ENCODE results near the gene MYO15B. TPM values are rescaled to one million over a fixed set of nuclear protein-coding genes. Genes with fewer than 3 reads are reported as not detected.
A peak's percentile ranks its signal among the peaks of the same experiment; 100 is the strongest.

MYO15B gene
- total and polyA plus RNA-seq, 2 experiments from 2014 or later, result 1.3 to 7.2 TPM

- in situ Hi-C loops (cut with MboI), result no loop called here
- peak; percentile 91 for DNase-seq
- no peak for TF ChIP-seq EZH2phosphoT487 (IDR thresholded peaks at IDR 0.05; ENCODE audit: insufficient read depth, low read depth)
- TF ChIP-seq EZH2 (IDR thresholded peaks at IDR 0.05; ENCODE audit: insufficient read depth, poor library complexity, severe bottlenecking), result no peak
- Histone ChIP-seq H3K36me3 (ENCODE audit: low read depth) (no peaks in the 10 kb centered on the region), H3K9ac (peak overlapping the region; percentile 12; the same call in 1 of the 2 replicates), H2AFZ (peak overlapping the region; percentile 69), H3K4me3 (peak overlapping the region; percentile 59), H3K79me2 (ENCODE audit: insufficient read depth) (no peaks in the 10 kb centered on the region), H3K27me3 (replicated peaks; ENCODE audit: insufficient read depth) (peaks cover 20% of the 10 kb centered on the region; the same call in 1 of the 2 replicates), H3F3A (ENCODE audit: insufficient read depth) (no peaks in the 10 kb centered on the region), H3K9me2 (ENCODE audit: insufficient read depth) (no peaks in the 10 kb centered on the region), H3K27ac (no peak overlapping the region), H3K4me1 (ENCODE audit: insufficient read depth) (no peaks in the 10 kb centered on the region), H3K9me3 (ENCODE audit: low read depth) (no peaks in the 10 kb centered on the region), H4K20me1 (ENCODE audit: insufficient read depth) (no peaks in the 10 kb centered on the region), H3K4me2 (ENCODE audit: unreplicated experiment) (peak overlapping the region; percentile 30)
- WGBS, 2 experiments (ENCODE audit: low coverage in 1 of 2, low lambda C conversion rate in 2 of 2, missing lambda C conversion rate in 2 of 2), result 8% methylated on average over 34 to 94 of the region's 100 CpGs
Measured at GRCh38 chr17:75589012-75589918, 1.7 kb downstream of the MYO15B start.

DNA sequence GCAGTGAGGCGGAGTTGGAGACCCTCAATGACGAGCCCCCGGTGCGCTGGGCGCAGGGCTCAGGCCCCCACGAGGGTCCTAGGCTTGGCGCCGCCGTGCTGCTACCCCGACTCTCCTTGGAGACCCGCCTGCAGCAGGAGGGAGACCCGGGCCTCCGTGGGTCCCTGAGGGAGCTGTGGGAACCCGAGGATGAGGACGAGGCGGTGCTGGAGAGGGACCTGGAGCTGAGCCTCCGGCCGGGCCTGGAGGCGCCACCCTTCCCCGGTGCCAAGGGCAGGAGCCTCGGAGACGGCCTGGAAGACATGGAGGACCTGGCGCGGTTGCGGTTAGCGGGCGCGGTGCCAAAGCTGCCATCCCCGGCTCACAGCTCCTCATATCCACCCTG lies 2.3 kb downstream of the MYO15B start:
- Histone ChIP-seq H3K36me3 (ENCODE audit: low read depth) (no peaks in the 10 kb centered on the region), H3F3A (ENCODE audit: insufficient read depth) (no peaks in the 10 kb centered on the region), H3K79me2 (ENCODE audit: insufficient read depth) (no peaks in the 10 kb centered on the region), H3K4me3 (no peak overlapping the region), H3K27ac (no peak overlapping the region), H3K27me3 (replicated peaks; ENCODE audit: insufficient read depth) (peaks cover 20% of the 10 kb centered on the region; the same call in 1 of the 2 replicates), H3K9me3 (ENCODE audit: low read depth) (no peaks in the 10 kb centered on the region), H3K4me2 (ENCODE audit: unreplicated experiment) (no peak overlapping the region), H4K20me1 (ENCODE audit: insufficient read depth) (no peaks in the 10 kb centered on the region), H3K4me1 (ENCODE audit: insufficient read depth) (no peaks in the 10 kb centered on the region), H3K9ac (no peak overlapping the region), H2AFZ (no peak overlapping the region), H3K9me2 (ENCODE audit: insufficient read depth) (no peaks in the 10 kb centered on the region)
- in situ Hi-C loops (cut with MboI), result loop anchor here (10.0 kb wide), 1 partner anchor 65 kb away; no protein-coding TSS in a partner anchor
- DNase-seq, result no peak
- 41 to 57% methylated on average over 16 to 26 of the region's 29 CpGs for WGBS, 2 experiments (ENCODE audit: low coverage in 1 of 2, low lambda C conversion rate in 2 of 2, missing lambda C conversion rate in 2 of 2)
- TF ChIP-seq EZH2phosphoT487 (IDR thresholded peaks at IDR 0.05; ENCODE audit: insufficient read depth, low read depth), result no peak
- TF ChIP-seq EZH2 (IDR thresholded peaks at IDR 0.05; ENCODE audit: insufficient read depth, poor library complexity, severe bottlenecking), result no peak

GRCh38 chr17:75590314-75590761 lies 2.7 kb downstream of the MYO15B start:
- Histone ChIP-seq H3K79me2 (ENCODE audit: insufficient read depth) (no peaks in the 10 kb centered on the region), H3K36me3 (ENCODE audit: low read depth) (no peaks in the 10 kb centered on the region), H3K9me3 (ENCODE audit: low read depth) (no peaks in the 10 kb centered on the region), H3K27me3 (replicated peaks; ENCODE audit: insufficient read depth) (peaks cover 20% of the 10 kb centered on the region; the same call in 1 of the 2 replicates), H3K27ac (no peak overlapping the region), H2AFZ (no peak overlapping the region), H4K20me1 (ENCODE audit: insufficient read depth) (no peaks in the 10 kb centered on the region), H3K4me3 (no peak overlapping the region), H3F3A (ENCODE audit: insufficient read depth) (no peaks in the 10 kb centered on the region), H3K4me1 (ENCODE audit: insufficient read depth) (no peaks in the 10 kb centered on the region), H3K9ac (no peak overlapping the region), H3K4me2 (ENCODE audit: unreplicated experiment) (no peak overlapping the region), H3K9me2 (ENCODE audit: insufficient read depth) (no peaks in the 10 kb centered on the region)
- TF ChIP-seq EZH2phosphoT487 (IDR thresholded peaks at IDR 0.05; ENCODE audit: insufficient read depth, low read depth) (no peak), EZH2 (IDR thresholded peaks at IDR 0.05; ENCODE audit: insufficient read depth, poor library complexity, severe bottlenecking) (no peak)
- DNase-seq, result no peak
- in situ Hi-C loops (cut with MboI), result loop anchor here (10.0 kb wide), 1 partner anchor 64 kb away; no protein-coding TSS in a partner anchor
- WGBS, 2 experiments (ENCODE audit: low coverage in 1 of 2, low lambda C conversion rate in 2 of 2, missing lambda C conversion rate in 2 of 2), result 79 to 89% methylated on average over 8 of the region's 8 CpGs

- Histone ChIP-seq H3K27ac (no peak overlapping the region), H3K4me2 (ENCODE audit: unreplicated experiment) (no peak overlapping the region), H2AFZ (no peak overlapping the region), H3K27me3 (replicated peaks; ENCODE audit: insufficient read depth) (peaks cover 19% of the 10 kb centered on the region; the same call in 1 of the 2 replicates), H3K4me1 (ENCODE audit: insufficient read depth) (no peaks in the 10 kb centered on the region), H3F3A (ENCODE audit: insufficient read depth) (no peaks in the 10 kb centered on the region), H3K9me2 (ENCODE audit: insufficient read depth) (no peaks in the 10 kb centered on the region), H3K36me3 (ENCODE audit: low read depth) (no peaks in the 10 kb centered on the region), H3K4me3 (no peak overlapping the region), H3K9me3 (ENCODE audit: low read depth) (no peaks in the 10 kb centered on the region), H3K9ac (no peak overlapping the region), H4K20me1 (ENCODE audit: insufficient read depth) (no peaks in the 10 kb centered on the region), H3K79me2 (ENCODE audit: insufficient read depth) (no peaks in the 10 kb centered on the region)
- TF ChIP-seq EZH2phosphoT487 (IDR thresholded peaks at IDR 0.05; ENCODE audit: insufficient read depth, low read depth) (no peak), EZH2 (IDR thresholded peaks at IDR 0.05; ENCODE audit: insufficient read depth, poor library complexity, severe bottlenecking) (no peak)
- in situ Hi-C loops (cut with MboI), result loop anchor here (10.0 kb wide), 1 partner anchor 64 kb away; no protein-coding TSS in a partner anchor
- WGBS, 2 experiments (ENCODE audit: low coverage in 1 of 2, low lambda C conversion rate in 2 of 2, missing lambda C conversion rate in 2 of 2), result 90 to 94% methylated on average over 12 of the region's 12 CpGs
- no peak for DNase-seq
Measured at GRCh38 chr17:75590849-75591721, 3.5 kb downstream of the MYO15B start.
